Activated CD8-positive, alpha-beta memory T cell treated with anti-CD3 and anti-CD28 coated beads, Interleukin-2, amount 10 ng/mL, durations not matched to agents 7 days and 5 days (primary cell): ENCODE data around the gene AVPR2. TPM values are rescaled to one million over a fixed set of nuclear protein-coding genes. Genes with fewer than 3 reads are reported as not detected.

ENCODE experiments used
- ATAC-seq: fragments of 150-1000 bp; cut with Tn5 transposase; one replicate; pipeline ENCODE4 v1.10.0; 2021; ENCODE audit warnings: moderate library complexity
- CTCF ChIA-PET: fragments of 350-600 bp; sonication (Branson Sonifier 250); formaldehyde crosslinking; loops from one replicate; lab custom pipeline; 2021; ENCODE audit warnings: antibody characterized with exemption; lab: Charles Lee
- DNase-seq: peaks from one replicate; pipeline ENCODE4 v3.0.0-alpha.2; 2020
- H3K27ac Mint-ChIP-seq: one replicate; pipeline ENCODE4 v1.8.0; 2021; ENCODE audit warnings: mild to moderate bottlenecking, mixed read lengths
- H3K27me3 Mint-ChIP-seq: one replicate; pipeline ENCODE4 v1.8.0; 2021; ENCODE audit warnings: mixed read lengths
- H3K36me3 Mint-ChIP-seq: one replicate; pipeline ENCODE4 v1.8.0; 2021; ENCODE audit warnings: mild to moderate bottlenecking, mixed read lengths
- H3K4me1 Mint-ChIP-seq: one replicate; pipeline ENCODE4 v1.8.0; 2021; ENCODE audit warnings: mixed read lengths
- H3K4me3 Mint-ChIP-seq: one replicate; pipeline ENCODE4 v1.8.0; 2021; ENCODE audit warnings: mild to moderate bottlenecking, moderate library complexity, mixed read lengths
- H3K9me3 Mint-ChIP-seq: one replicate; pipeline ENCODE4 v1.8.0; 2022; ENCODE audit warnings: low read depth, mixed read lengths
- total RNA-seq, 2 experiments: library from RNA; stranded (reverse); gene quantifications; one replicate each; pipeline ENCODE4 v1.2.3, GENCODE V29; 2021

The AVPR2 gene
- total RNA-seq, 2 experiments from 2014 or later: not detected

DNA sequence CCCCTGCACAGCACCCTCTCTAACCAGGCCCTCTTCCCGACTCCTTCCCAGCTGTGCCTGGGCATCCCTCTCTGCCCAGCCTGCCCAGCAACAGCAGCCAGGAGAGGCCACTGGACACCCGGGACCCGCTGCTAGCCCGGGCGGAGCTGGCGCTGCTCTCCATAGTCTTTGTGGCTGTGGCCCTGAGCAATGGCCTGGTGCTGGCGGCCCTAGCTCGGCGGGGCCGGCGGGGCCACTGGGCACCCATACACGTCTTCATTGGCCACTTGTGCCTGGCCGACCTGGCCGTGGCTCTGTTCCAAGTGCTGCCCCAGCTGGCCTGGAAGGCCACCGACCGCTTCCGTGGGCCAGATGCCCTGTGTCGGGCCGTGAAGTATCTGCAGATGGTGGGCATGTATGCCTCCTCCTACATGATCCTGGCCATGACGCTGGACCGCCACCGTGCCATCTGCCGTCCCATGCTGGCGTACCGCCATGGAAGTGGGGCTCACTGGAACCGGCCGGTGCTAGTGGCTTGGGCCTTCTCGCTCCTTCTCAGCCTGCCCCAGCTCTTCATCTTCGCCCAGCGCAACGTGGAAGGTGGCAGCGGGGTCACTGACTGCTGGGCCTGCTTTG, 1.1 kb downstream of the AVPR2 start:
- peak overlapping the region; percentile 72 for H3K27ac Mint-ChIP-seq
- no peaks in the 10 kb centered on the region for H3K36me3 Mint-ChIP-seq
- H3K27me3 Mint-ChIP-seq: no peaks in the 10 kb centered on the region
- no peak overlapping the region for H3K4me3 Mint-ChIP-seq
- peaks cover 42% of the 10 kb centered on the region for H3K4me1 Mint-ChIP-seq
- CTCF ChIA-PET: interaction anchor here (0.6 kb wide), 1 partner anchor 143 kb away, joined by 3 read pairs; no protein-coding TSS in a partner anchor
- no peak for DNase-seq
- ATAC-seq: no peak
- no peaks in the 10 kb centered on the region for H3K9me3 Mint-ChIP-seq

DNA sequence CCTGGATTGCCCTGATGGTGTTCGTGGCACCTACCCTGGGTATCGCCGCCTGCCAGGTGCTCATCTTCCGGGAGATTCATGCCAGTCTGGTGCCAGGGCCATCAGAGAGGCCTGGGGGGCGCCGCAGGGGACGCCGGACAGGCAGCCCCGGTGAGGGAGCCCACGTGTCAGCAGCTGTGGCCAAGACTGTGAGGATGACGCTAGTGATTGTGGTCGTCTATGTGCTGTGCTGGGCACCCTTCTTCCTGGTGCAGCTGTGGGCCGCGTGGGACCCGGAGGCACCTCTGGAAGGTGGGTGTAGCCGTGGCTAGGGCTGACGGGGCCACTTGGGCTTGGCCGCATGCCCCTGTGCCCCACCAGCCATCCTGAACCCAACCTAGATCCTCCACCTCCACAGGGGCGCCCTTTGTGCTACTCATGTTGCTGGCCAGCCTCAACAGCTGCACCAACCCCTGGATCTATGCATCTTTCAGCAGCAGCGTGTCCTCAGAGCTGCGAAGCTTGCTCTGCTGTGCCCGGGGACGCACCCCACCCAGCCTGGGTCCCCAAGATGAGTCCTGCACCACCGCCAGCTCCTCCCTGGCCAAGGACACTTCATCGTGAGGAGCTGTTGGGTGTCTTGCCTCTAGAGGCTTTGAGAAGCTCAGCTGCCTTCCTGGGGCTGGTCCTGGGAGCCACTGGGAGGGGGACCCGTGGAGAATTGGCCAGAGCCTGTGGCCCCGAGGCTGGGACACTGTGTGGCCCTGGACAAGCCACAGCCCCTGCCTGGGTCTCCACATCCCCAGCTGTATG, 1.8 kb downstream of the AVPR2 start:
- ATAC-seq: peak; percentile 62

DNA sequence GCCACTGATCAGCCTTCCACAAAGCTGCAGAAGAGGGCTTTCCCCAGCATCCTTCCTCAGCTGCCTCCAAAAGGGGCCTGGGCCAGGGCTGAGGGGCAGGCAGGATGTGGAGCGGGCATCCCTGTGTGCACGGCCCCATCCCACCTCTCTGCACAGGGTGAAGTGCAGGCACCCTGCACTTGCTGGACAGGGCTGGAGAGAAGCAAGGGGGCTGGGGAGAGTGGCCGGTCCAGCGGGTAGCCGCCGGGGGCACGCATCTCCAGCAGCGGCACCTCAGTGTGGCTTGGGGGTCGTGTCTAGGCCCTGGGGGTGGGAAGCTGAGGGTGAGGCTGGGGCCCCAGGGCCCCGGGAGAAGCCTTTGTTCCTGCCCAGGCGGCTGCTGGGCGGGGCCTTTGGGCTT, 3.0 kb downstream of the AVPR2 start:
- Mint-ChIP-seq H3K36me3 (no peaks in the 10 kb centered on the region), H3K27ac (no peak overlapping the region), H3K9me3 (no peaks in the 10 kb centered on the region), H3K27me3 (no peaks in the 10 kb centered on the region), H3K4me1 (peaks cover 27% of the 10 kb centered on the region), H3K4me3 (no peak overlapping the region)
- CTCF ChIA-PET: interaction anchor here (1.0 kb wide), 1 partner anchor 15 kb away, joined by 3 read pairs; no protein-coding TSS in a partner anchor
- DNase-seq (no peak), ATAC-seq (no peak)

More for the DNA sequence above, 1.8 kb downstream of the AVPR2 start:
- no peaks in the 10 kb centered on the region for H3K27me3 Mint-ChIP-seq
- H3K27ac Mint-ChIP-seq: peak overlapping the region; percentile 72
- no peaks in the 10 kb centered on the region for H3K36me3 Mint-ChIP-seq
- H3K4me1 Mint-ChIP-seq: peaks cover 34% of the 10 kb centered on the region
- H3K4me3 Mint-ChIP-seq: no peak overlapping the region
- H3K9me3 Mint-ChIP-seq: no peaks in the 10 kb centered on the region
- CTCF ChIA-PET: interaction anchor here (0.6 to 1.0 kb wide), 4 partner anchors 17 to 613 kb away, joined by 3 to 5 read pairs (median 3); no protein-coding TSS in a partner anchor
- peak; percentile 60 for DNase-seq

DNA sequence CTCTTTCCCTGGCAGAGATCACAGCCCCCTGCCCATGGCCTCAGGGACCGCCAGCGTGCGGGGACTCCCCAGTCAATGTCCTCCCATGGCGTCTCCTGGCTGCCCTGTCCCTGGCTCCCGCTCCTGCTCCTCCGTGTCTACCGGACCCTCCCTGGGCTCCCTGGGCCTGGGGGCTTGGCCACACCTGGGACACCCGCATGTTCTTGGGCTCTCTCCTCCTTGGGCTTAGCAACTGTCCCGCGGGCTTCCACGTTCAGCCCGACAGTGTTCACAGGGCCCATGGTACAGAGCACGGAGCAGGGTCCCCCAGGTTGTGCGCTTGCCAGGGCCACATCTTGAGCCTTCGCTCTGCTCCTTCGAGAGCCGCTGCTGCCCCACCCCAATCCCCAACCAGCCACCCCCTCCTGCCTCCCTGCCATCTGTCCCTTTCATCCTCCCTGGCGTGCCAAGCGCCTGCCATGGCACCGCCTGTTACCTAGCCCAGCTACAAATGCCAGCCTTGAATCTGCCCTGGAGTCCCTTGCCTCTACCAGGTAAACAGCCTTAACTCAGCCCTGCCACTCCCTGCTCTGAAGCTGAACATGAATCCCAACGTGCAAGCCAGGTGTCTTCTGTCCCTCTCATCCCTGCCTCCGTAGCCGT, 3.9 kb downstream of the AVPR2 start:
- ATAC-seq (no peak), DNase-seq (no peak)
- H3K36me3 Mint-ChIP-seq: no peaks in the 10 kb centered on the region
- no peak overlapping the region for H3K27ac Mint-ChIP-seq
- H3K4me3 Mint-ChIP-seq: no peak overlapping the region
- no peaks in the 10 kb centered on the region for H3K9me3 Mint-ChIP-seq
- H3K27me3 Mint-ChIP-seq: no peaks in the 10 kb centered on the region
- CTCF ChIA-PET: interaction anchor here (1.0 to 1.1 kb wide), 2 partner anchors 15 to 39 kb away, joined by 3 read pairs; no protein-coding TSS in a partner anchor
- peaks cover 23% of the 10 kb centered on the region for H3K4me1 Mint-ChIP-seq

DNA sequence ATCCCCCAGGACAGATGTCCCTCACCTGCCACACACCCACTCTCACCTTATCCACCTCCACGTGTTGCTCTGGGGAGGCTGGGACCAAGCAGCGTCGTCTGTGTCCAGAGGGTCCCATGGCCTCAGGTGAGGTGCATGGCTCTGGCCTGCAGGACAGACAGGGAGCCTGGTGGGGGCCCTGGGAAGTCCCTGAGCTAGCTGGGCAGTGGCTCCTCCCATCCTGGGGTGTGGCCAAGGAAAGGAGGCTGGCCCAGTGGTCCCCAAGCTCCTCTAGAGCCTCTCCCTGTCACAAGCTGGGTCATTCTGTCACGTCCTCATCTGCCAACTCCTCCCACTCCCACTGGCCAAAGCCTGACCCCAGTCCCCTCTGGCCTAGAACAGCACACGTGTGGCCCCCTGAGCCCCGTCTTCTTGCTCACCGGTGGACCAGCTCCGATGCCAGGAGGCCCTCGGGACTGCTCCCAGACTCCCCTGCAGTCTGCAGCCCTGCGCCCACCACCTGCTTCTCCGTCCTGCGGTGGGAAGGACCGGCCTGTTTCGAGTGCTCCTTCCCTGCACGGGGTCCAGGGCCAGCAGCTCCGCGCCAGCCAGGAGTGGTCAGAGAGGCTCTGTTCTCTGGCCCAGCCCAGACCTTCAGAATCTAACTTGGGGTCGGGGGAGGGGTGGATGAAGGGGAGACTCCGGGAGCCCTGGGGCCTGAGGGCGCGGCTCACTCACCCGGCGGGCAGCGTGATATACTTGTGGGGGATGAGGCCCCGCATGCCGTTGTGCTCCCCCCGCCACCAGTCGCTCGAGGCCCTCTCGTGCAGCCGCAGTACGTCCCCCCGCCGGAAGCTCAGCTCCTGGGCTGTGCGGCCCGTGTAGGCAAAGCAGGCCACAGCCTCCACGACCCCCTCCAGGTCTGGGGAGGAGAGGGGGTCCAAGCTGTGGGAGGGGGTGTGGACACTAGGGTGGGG, 4.8 kb downstream of the AVPR2 start:
- peak; percentile 31 for ATAC-seq
- Mint-ChIP-seq H3K9me3 (no peaks in the 10 kb centered on the region), H3K4me3 (no peak overlapping the region), H3K27ac (no peak overlapping the region), H3K27me3 (no peaks in the 10 kb centered on the region), H3K4me1 (peaks cover 17% of the 10 kb centered on the region), H3K36me3 (peaks cover 2% of the 10 kb centered on the region)
- DNase-seq: no peak
- CTCF ChIA-PET: interaction anchor here (1.0 to 1.1 kb wide), 2 partner anchors 14 to 38 kb away, joined by 3 read pairs; no protein-coding TSS in a partner anchor

DNA sequence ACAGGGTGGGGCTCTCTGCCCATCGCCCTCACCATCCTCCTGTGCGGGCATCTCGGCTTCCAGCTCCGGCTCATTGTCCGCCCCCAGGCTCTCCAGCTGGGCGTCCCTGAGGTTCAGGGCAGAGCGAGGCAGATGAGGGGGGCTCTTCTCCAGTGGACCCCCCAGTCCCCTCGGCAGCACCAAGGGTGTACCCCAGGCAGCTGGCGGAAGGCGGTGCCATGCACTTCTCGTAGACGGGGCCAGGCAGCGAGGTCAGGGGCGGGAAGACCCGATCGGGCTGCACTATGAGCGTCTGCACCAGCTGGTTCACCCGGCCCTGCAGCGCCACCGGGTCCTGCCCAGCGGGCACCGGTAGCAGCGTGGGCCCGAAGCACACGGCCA, 5.5 kb downstream of the AVPR2 start:
- CTCF ChIA-PET: interaction anchor here (1.3 kb wide), 1 partner anchor 43 kb away, joined by 4 read pairs; no protein-coding TSS in a partner anchor
- DNase-seq: no peak
- no peaks in the 10 kb centered on the region for H3K9me3 Mint-ChIP-seq
- peaks cover 14% of the 10 kb centered on the region for H3K4me1 Mint-ChIP-seq
- no peak overlapping the region for H3K27ac Mint-ChIP-seq
- H3K27me3 Mint-ChIP-seq: no peaks in the 10 kb centered on the region
- H3K4me3 Mint-ChIP-seq: no peak overlapping the region
- ATAC-seq: no peak
- H3K36me3 Mint-ChIP-seq: peaks cover 2% of the 10 kb centered on the region

- no peaks in the 10 kb centered on the region for H3K9me3 Mint-ChIP-seq
- H3K36me3 Mint-ChIP-seq: peaks cover 2% of the 10 kb centered on the region
- ATAC-seq: no peak
- DNase-seq: no peak
- no peak overlapping the region for H3K27ac Mint-ChIP-seq
- no peaks in the 10 kb centered on the region for H3K27me3 Mint-ChIP-seq
- CTCF ChIA-PET: interaction anchor here (1.3 kb wide), 1 partner anchor 43 kb away, joined by 4 read pairs; no protein-coding TSS in a partner anchor
- peaks cover 13% of the 10 kb centered on the region for H3K4me1 Mint-ChIP-seq
- no peak overlapping the region for H3K4me3 Mint-ChIP-seq
These were observed 6.0 kb downstream of the AVPR2 start for GRCh38 chrX:153910446-153910845.

DNA sequence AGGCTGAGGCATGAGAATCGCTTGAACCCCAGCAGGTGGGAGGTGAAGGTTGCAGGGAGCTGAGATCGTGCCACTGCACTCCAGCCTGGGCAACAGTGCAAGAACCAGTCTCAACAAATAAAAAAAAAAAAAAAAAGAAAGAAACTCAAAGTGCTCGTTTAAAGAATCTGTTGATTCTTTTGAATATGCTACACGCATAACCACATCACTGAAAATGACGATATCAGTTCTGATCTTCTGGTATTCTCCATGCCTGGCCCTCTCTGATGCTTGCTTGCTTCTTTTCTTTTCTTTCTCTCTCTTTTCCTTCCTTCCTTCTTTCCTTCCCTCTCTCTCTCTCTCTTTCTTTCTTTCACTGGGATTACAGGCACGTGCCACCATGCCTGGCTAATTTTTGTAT, 7.3 kb downstream of the AVPR2 start:
- peaks cover 3% of the 10 kb centered on the region for H3K4me1 Mint-ChIP-seq
- H3K27me3 Mint-ChIP-seq: no peaks in the 10 kb centered on the region
- no peak overlapping the region for H3K4me3 Mint-ChIP-seq
- peaks cover 10% of the 10 kb centered on the region for H3K36me3 Mint-ChIP-seq
- H3K9me3 Mint-ChIP-seq: no peaks in the 10 kb centered on the region
- CTCF ChIA-PET: interaction anchor here (1.2 kb wide), 1 partner anchor 11 kb away, joined by 6 read pairs; no protein-coding TSS in a partner anchor
- DNase-seq: no peak
- peak overlapping the region; percentile 43 for H3K27ac Mint-ChIP-seq
- no peak for ATAC-seq

GRCh38 chrX:153913211-153913610, 8.7 kb downstream of the AVPR2 start:
- H3K4me1 Mint-ChIP-seq: no peaks in the 10 kb centered on the region
- DNase-seq (no peak), ATAC-seq (no peak)
- peaks cover 17% of the 10 kb centered on the region for H3K36me3 Mint-ChIP-seq
- H3K4me3 Mint-ChIP-seq: no peak overlapping the region
- no peak overlapping the region for H3K27ac Mint-ChIP-seq
- no peaks in the 10 kb centered on the region for H3K27me3 Mint-ChIP-seq
- CTCF ChIA-PET: interaction anchor here (1.1 kb wide), 1 partner anchor 40 kb away, joined by 3 read pairs; no protein-coding TSS in a partner anchor
- no peaks in the 10 kb centered on the region for H3K9me3 Mint-ChIP-seq

GRCh38 chrX:153913701-153914100, 9.2 kb downstream of the AVPR2 start:
- Mint-ChIP-seq H3K27ac (no peak overlapping the region), H3K9me3 (no peaks in the 10 kb centered on the region), H3K27me3 (no peaks in the 10 kb centered on the region), H3K4me1 (no peaks in the 10 kb centered on the region), H3K4me3 (no peak overlapping the region), H3K36me3 (peaks cover 21% of the 10 kb centered on the region)
- DNase-seq (no peak), ATAC-seq (no peak)
- CTCF ChIA-PET: interaction anchor here (1.1 kb wide), 1 partner anchor 39 kb away, joined by 3 read pairs; no protein-coding TSS in a partner anchor

DNA sequence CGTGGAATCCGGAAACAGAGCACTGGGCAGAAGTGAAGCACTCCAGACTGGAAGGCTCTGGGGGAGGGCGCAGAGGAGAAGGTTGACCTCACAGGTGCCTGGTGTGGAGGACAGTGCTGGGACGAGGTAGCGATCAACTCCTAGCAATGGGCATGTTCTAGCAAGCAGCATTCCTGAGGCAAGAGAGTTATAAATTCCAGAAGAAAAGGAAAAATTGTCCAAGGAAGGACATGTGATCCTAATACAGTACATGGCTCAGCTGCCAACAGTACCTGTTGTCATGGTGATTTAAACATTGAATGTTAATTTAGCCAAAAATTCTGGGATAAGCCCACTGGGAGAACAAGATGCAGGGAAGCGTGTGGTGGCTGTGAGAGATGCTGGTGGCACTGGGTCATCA, 13.4 kb downstream of the AVPR2 start:
- Mint-ChIP-seq H3K4me1 (peaks cover 14% of the 10 kb centered on the region), H3K27ac (no peak overlapping the region), H3K9me3 (no peaks in the 10 kb centered on the region), H3K4me3 (no peak overlapping the region), H3K36me3 (peaks cover 33% of the 10 kb centered on the region), H3K27me3 (no peaks in the 10 kb centered on the region)
- CTCF ChIA-PET: no interaction called here
- ATAC-seq (no peak), DNase-seq (no peak)

DNA sequence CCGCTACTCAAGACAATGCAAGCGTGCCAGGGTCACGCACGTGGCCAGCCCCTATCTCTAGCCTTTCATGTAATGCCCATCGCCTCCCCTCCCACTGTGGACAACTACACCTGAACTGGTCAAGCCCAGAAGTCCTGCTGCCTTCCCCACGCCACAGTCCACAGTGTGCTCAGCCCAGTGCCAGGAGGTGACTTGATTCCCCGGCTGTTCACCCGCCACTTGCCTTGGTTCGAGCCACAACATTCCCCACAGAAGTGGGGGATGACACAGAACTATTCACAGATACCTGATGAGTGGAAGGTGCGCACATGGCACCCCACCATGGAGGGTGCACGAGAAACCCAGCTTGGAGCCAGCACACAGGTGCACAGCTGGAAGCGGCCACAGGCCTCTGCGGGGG, 14.8 kb downstream of the AVPR2 start:
- CTCF ChIA-PET: no interaction called here
- ATAC-seq (no peak), DNase-seq (no peak)
- H3K4me1 Mint-ChIP-seq: peaks cover 21% of the 10 kb centered on the region
- no peak overlapping the region for H3K4me3 Mint-ChIP-seq
- no peak overlapping the region for H3K27ac Mint-ChIP-seq
- no peaks in the 10 kb centered on the region for H3K27me3 Mint-ChIP-seq
- no peaks in the 10 kb centered on the region for H3K9me3 Mint-ChIP-seq
- H3K36me3 Mint-ChIP-seq: peaks cover 36% of the 10 kb centered on the region
